ENCODE results near the gene RIMKLA. TPM values are rescaled to one million over a fixed set of nuclear protein-coding genes. Genes with fewer than 3 reads are reported as not detected.

Gene RIMKLA
- total RNA-seq, 2 donors from 2014 or later: 13.9 to 24.2 TPM

DNA sequence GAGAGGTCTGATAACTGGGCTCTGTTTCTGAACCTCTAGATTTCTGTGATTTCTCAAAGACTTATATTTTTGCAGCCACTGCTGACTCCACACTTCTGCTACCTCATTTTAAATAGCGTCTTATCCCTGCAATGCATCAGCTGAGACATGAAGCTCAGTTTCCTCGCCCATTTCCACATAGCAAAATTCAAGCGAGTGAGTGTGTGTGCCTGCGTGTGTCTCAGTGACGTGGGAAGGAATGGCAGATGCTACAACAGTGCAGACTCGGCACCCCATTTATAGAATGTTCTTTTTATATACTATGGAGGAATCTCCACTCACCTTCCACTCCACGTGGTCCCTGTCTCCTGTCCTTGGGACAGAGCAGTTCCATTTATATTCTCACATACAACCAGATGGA lies 39.5 kb downstream of the RIMKLA start:
- DNase-seq: no peak
- ATAC-seq: peak; percentile 18
- intact Hi-C loops (cut with DNase I, micrococcal nuclease): no loop called here

DNA sequence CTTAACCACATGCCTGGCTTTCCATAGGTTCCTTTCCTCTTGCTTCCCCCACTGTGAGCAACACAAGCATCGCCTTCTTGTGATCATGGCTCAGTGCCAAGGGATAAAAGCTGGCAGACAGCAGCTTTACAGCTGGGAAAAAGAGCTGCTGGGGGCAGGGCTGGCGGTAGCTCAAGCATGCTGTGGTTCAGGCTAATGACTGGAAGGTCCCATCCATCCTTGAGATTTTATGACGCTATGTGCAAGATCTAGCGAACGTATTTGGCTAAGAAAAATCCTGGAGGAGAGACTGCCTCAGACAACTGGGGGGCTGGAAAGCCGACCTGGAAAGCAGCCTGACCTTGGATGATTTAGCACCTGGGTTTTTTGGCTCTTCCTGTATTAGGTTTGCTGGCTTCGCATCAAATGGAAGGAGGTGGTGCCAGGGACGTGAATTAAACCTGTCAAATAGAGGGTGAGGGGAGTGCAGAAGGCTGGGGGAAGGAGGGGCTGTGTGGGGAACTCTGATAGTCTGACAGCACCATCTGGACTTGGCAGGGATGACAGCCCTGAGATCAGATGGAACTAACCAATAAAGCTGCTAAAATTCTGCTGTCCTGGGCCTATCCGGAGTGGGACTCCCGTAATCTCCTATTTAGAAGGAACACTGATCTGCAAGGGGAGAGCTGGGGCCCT lies 40.5 kb downstream of the RIMKLA start:
- intact Hi-C loops (cut with DNase I, micrococcal nuclease): no loop called here
- DNase-seq (peak; percentile 66 to 80), ATAC-seq (peak; percentile 95)

DNA sequence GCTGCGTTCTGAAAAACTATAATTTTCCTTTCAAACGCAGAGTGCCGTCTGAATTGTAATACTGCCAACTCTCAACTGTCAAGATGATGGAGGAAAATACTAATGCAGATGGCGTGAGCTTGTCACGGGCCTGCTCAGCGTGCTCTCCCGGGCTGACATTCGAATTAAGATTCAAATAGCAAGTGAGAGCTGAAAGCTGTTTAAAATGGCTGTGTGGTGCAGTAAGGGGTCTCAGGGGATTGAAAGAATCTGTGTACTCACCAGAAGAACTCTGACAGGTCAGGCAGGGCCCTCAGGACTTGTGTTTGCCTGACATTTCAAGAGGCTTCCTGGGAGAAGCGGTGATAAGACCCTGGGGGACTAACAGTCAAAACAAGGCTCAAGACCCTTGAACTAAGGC lies 42.1 kb downstream of the RIMKLA start:
- ATAC-seq (no peak), DNase-seq (no peak)
- intact Hi-C loops (cut with DNase I, micrococcal nuclease): no loop called here

DNA sequence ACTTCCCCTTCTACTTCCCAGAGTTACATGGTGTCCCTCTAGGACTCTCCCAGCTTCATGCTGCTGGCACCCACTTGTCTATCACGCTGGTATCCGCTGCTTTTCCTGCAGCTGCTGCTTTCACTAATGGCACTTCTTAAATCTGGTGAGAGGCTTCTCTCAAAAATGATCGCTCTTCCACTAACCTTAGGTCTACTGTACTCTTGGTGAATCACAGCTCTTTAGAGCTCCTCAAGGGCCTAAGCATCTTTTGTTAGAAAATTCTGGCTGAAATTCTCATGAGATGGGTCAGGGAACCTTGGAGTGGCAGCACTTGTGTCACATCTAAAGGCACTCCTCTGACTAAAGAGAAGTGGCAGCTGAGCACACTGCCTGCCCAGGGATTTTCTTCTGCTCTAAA lies 43.1 kb downstream of the RIMKLA start:
- DNase-seq: no peak
- intact Hi-C loops (cut with DNase I, micrococcal nuclease): no loop called here
- no peak for ATAC-seq

DNA sequence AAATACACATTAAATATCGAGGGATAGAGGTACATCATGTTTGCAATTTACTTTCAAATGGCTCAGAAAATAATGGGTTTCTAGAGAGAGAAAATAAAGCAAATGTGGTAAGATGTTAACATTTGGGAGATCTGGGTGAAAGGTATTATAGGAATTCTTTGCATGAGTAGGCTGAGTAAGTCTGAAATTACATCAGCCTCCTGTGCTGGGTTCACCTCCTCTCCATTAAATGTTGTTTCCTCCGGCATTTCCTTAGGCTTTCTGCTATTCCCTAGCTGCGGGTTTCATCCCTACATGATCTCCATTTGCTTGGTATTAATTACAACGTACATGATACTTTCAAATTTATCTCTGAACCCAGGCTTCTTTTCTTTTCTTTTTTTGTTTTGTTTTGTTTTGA lies 43.6 kb downstream of the RIMKLA start:
- DNase-seq: no peak
- intact Hi-C loops (cut with DNase I, micrococcal nuclease): no loop called here
- ATAC-seq: no peak

DNA sequence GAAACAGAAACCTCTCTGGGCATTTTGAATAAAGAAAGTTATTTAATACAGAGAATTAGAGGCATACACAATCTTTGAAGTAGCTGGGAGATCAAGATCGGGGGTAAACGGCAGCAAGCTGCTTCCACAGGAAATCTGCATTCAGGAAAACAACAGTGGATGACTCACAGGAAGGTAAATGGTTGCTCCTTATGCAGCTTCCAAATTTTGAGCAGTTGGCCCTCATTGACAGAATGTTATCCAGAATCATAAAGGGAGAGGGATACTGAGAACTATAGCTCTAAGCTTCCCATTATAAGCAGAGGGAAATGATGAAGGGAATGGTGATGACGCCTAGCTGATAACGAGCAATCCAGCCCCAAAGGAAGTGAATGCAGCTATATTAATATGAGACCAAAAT lies 46.6 kb downstream of the RIMKLA start:
- no peak for DNase-seq
- no peak for ATAC-seq
- intact Hi-C loops (cut with DNase I, micrococcal nuclease): no loop called here

DNA sequence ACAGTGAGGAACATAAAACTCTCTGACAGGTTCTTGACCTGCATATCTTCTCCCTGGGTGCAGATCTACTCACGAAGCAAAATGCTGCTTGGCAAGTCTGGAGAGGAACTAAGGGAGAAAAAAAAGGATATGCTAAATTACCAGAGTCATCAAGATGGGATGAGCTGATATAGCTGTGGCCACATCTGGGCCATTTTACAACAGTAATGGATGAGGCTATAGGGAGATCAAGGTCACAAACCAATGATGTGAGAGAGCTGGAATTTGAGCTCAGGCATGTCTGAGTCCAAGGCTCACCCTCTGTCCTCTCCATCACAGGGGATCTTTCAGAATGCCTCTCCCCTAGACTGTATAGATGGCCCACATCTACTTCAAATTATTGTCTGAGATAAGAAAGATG lies 49.0 kb downstream of the RIMKLA start:
- DNase-seq (no peak), ATAC-seq (peak; percentile 42)
- intact Hi-C loops (cut with DNase I, micrococcal nuclease): no loop called here

DNA sequence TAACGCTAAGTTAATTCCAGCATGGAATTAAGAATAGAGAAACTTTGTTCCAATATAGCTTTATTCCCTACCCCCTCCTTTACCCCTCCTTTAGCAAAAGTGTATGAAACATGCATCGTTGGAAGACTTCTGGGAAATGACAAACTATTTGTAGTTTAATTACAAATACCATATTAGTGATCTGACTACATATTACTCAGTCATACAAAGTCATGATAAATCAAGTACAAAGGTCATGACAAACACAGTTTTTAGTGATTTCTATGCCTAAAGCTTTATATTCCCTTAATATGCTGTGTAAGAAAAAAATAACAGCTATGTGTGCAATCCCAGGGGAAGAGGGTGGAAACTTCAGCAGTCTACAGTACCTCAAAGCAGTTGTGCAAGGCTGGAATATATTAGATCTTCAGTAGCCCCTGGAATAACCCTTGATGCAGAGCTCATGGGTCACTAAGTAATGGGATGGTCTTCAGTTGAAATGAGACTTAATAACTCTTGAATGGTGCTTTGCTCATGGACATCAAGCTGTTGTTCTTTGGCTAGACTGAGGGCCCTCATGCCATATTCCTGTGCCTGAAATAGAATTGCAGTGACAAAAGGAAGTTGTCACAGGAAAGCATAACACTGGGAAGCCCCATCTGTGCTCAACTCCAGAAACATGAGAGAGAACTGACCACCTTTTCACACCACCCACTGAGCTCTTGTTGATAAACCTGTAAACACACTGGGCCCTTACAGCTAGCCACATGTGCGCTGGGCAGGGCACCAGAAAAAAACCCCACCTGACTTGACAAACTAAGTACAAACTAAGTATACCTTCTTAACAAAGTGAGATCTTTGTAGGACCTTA lies 49.9 kb downstream of the RIMKLA start:
- ATAC-seq: peak; percentile 8
- intact Hi-C loops (cut with DNase I, micrococcal nuclease): no loop called here
- no peak for DNase-seq

DNA sequence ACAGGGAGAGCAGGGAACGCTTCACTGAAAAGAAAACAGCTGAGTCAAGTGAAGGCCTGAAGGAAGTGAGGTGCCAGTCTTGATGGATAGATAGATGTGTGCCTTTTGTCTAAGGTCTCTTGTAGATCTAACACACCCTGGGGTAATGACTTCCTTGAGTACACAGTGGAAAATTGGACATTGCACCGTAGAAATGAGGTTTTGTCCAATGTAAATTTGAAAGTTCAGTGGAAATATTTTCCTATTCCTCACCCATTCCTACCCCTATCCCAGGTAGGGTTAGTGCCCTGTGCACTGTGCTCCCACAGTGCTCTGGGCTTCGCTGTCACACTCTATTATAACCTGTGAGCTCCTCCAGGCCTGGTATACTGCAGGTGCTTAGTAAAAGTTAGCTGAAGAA lies 50.9 kb downstream of the RIMKLA start:
- DNase-seq (peak; percentile 30 to 40), ATAC-seq (peak; percentile 95)
- intact Hi-C loops (cut with DNase I, micrococcal nuclease): no loop called here

DNA sequence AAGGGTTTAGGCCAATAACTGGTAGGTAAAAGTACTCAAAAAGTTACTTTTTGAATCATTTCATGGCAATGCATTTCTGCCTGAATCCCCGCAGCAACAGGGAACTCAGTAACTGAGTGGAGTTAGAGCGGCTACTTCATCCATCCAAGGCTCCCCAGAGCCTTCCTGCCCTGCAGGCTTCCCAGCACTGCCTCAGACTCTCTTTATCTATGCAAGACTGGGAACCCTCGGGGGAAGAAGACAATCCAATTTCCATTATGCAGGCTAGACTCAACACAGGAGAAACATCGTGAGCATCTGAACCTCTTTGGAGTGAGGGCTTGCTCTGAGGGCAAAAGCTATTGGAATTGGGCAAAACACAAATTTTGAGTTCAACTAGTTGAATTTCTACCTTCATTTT lies 52.1 kb downstream of the RIMKLA start:
- DNase-seq (no peak), ATAC-seq (no peak)
- intact Hi-C loops (cut with DNase I, micrococcal nuclease): no loop called here

DNA sequence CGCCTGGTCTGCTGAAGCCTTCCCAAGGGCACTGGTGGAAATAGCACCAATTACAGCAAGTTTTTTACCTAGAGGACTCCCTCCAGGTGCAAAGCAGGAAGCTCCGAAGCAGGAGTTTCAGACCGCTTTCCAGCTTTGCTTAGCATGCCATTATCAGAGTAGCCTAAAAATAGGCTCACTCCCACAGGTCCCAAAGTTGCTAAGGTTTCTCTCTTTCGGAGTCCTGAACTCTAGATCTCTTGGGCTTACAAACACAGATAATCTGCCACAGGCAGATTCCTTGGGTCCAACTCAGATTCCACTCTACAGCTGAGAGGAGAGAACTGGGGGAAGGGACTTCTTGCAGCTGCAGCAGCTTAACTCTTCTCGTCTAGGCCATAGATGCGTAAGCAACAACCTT lies 52.8 kb downstream of the RIMKLA start:
- ATAC-seq: no peak
- intact Hi-C loops (cut with DNase I, micrococcal nuclease): no loop called here
- DNase-seq: no peak

DNA sequence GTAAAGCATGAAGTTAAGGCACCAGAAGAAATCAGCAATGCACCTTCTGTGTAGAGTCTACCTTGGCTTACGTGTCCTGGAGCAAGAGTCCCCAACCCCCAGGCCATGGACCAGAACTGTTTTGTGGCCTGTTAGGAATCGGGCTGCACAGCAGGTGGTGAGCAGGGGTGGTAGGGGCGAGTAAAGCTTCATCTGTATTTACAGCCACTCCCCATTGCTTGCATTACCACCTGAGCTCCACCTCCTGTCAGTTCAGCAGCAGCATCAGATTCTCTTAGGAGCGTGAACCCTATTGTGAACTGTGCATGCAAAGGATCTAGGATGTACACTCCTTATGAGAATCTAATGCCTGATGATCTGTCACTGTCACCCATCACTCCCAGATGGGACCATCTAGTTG lies 53.7 kb downstream of the RIMKLA start:
- intact Hi-C loops (cut with DNase I, micrococcal nuclease): no loop called here
- no peak for ATAC-seq
- DNase-seq: no peak

DNA sequence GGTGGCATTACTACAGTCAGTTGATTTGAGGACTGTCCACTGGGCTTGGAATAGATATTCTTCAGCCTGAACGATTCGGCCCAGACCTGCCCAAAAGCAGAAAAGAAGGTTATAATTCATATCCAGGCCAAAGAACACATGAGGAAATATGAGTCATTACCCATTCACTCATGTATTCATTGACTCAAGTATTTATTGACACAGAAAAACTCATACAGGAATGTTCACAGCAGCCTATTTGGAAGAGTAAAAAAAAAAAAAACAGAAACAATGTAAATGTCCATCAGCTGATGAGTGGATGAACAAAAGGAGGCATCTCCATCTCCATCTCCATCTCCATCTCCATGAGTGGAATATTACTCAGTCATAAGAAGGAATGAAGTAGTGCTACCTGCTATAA lies 59.3 kb downstream of the RIMKLA start:
- ATAC-seq (peak; percentile 89), DNase-seq (no peak)
- intact Hi-C loops (cut with DNase I, micrococcal nuclease): no loop called here

DNA sequence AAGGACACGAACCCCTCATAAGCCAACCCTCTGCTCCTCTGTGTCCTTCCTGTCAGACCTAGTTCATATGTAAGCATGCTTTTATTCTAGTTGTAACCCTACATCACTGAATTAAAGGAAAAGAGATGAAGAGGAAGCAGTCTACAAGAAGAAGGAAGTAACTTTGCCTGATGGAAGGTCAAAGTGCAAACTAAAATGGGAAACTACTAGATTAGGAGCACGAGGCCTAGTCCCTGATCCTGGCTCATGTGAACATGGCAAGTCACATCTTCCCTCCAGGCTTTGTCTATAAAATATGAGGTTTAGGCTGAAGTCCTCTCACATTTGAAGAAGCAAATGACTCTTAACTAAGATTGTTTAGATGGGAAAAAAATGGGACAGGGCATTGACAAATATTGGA lies 62.1 kb downstream of the RIMKLA start:
- intact Hi-C loops (cut with DNase I, micrococcal nuclease): no loop called here
- DNase-seq (no peak), ATAC-seq (peak; percentile 74)

DNA sequence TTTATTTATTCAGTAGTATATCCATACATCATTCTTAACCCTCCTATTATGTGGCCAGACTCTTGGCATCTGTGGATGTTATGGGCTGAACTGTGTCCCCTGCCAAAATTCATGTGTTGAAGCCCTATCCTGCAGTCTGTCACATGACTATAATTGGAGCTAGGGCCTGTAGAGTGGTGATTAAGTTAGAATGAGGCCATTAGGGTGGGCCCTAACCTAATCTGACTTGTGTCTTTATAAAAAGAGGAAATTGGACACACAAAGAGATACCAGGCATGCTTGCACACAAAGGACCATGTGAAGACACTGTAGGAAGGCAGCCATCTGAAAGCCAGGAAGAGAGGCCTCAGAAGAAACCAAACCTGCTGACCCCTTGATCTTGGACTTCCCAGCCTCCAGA lies 68.7 kb downstream of the RIMKLA start:
- no peak for DNase-seq
- no peak for ATAC-seq
- intact Hi-C loops (cut with DNase I, micrococcal nuclease): no loop called here

DNA sequence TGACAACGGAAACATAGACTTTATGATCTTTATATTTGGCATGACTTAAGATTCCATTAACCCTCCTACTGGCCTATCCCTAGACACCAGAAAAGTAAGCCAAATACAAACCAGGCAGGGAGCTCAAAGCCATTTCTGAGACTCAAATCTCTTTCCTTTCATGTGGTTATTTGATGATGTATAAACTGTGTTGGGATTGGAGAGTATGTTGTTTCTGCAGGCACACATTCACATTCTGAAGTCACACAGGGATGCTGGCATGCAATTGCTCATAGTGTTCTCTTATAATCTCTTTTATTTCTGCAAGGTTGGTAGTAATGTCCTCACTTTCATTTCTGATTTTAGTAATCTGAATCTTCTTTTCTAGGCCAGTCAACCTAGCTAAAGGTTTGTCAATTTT lies 69.5 kb downstream of the RIMKLA start:
- intact Hi-C loops (cut with DNase I, micrococcal nuclease): loop anchor here in 1 of 2 donors (10.0 kb wide), 1 partner anchor 115 kb away; the partner anchor contains the start of gene FOXJ3
- ATAC-seq (no peak), DNase-seq (no peak)

DNA sequence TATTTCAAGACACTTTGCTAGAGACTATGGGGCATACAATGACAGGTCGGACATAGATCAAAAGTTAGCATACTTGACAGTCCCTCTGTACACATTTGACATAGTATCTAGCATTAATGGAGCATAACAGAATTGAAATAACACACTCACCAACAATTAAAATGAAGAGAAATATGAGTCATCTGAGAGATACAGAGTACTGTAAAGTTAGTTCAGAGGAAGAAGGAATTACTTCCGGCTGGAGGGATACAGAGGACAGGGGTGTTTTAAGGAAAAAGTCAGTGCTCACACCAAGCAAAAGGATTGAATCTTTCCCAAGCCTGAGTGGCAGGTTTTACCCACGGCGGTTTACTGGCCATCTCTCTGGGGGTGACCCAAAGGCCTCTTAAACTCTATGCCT lies 72.8 kb downstream of the RIMKLA start:
- DNase-seq: no peak
- ATAC-seq: no peak
- intact Hi-C loops (cut with DNase I, micrococcal nuclease): loop anchor here in 1 of 2 donors (10.0 kb wide), 1 partner anchor 119 kb away; the partner anchor contains the start of gene FOXJ3

DNA sequence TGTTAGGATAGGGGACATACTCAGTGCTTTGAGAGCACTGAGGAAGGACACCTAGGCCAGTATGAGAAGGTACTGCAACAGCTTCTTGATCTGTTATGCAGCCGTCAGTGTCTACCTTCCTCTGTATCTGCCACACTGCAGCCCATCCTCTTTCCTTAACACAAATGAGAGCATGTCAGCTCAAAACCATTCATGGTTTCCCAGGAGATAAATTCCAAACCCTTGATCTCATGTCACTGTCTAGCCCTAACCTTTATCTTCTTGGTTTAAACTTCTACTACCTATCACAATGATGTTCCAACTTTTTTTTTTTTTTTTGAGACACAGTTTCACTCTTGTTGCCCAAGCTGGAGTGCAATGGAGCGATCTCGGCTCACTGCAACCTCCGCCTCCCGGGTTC lies 73.8 kb downstream of the RIMKLA start:
- no peak for ATAC-seq
- intact Hi-C loops (cut with DNase I, micrococcal nuclease): loop anchor here in 1 of 2 donors (10.0 kb wide), 1 partner anchor 120 kb away; the partner anchor contains the start of gene FOXJ3
- no peak for DNase-seq

DNA sequence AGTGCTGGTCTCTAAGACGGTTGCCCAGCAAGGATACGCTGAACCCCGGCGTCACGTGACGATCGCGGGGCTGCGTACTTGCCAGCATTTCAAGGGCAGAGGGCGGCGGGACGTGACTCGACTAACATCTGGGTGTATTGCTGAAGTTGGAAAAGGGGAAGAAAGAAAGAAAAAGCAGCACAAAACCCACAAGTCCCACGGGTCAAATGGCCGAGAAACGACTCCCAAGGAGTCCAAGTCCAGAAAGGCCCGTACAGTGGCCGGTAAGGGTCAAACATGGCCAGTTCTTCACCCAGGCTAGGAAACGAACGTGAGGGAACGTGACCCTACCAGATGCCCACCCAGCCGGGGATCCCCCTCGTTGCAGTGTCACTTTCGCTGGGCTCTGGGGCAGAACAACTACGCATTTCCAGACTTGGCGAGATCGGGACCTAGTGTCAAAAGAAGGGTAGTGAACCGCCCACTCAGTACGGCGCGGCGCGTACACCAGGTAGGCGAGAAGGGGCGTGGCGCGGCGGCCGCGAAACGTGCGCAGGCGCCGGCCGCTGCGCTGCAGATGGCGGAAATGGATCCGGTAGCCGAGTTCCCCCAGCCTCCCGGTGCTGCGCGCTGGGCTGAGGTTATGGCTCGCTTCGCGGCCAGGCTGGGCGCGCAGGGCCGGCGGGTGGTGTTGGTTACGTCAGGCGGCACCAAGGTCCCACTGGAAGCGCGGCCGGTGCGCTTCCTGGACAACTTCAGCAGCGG lies 75.6 kb downstream of the RIMKLA start, which contains the start of the genes PPCS and ZMYND12:
PPCS (plus strand) TSS at position 534 of the 744 bp plus-strand sequence; CDS start at position 557, 23 bp downstream.
ZMYND12 (minus strand) TSS at position 13 of the 744 bp plus-strand sequence. CDS start 25 bp downstream, outside the sequence.
- DNase-seq (peak; percentile 83 to 96), ATAC-seq (peak; percentile 94)
- intact Hi-C loops (cut with DNase I, micrococcal nuclease): loop anchor here in 1 of 2 donors (10.0 kb wide), 1 partner anchor 121 kb away; the partner anchor contains the start of gene FOXJ3
